Measurements from ENCODE around the gene SCUBE3. TPM values are rescaled to one million over a fixed set of nuclear protein-coding genes. Genes with fewer than 3 reads are reported as not detected.

Gene SCUBE3
- total and polyA plus RNA-seq, 2 experiments from 2014 or later: 78.2 to 78.7 TPM

- peak overlapping the region; percentile 75 for H3K27ac ChIP-seq
- no peak overlapping the region for H3K4me3 ChIP-seq
- DNase-seq (ENCODE audit: low read depth in 1 of 2, low spot score in 1 of 2): peak in 1 of 2 donors; percentile 89
- TF ChIP-seq CTCF (IDR thresholded peaks at IDR 0.05; ENCODE audit: low read depth, low read length): no peak
- H3K9me3 ChIP-seq (ENCODE audit: low read depth): no peaks in the 10 kb centered on the region
- no peaks in the 10 kb centered on the region for H3K27me3 ChIP-seq
- no peaks in the 10 kb centered on the region for H3K36me3 ChIP-seq
- peaks cover 70% of the 10 kb centered on the region for H3K4me1 ChIP-seq (ENCODE audit: low read depth)
These were observed 31.7 kb upstream of the SCUBE3 start for GRCh38 chr6:35181933-35182612.

DNA sequence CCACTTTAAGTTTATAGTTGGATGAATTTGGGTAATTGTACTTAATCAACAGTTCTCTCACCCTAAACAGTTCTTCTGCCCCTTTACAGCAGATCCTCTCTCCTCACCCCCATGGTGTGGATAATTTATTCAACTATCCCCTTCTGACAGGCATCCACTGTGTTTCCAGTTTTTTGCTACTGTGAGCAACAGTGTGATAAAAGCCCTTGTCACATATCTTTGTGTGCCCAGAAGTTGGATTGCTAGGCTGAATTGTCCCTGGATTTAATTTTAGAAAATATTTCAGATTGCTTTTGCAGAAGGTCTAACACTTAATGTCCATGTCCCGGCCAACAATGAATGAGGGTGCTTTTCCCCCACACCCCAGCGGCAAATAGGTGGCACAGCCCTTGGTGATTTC, 30.5 kb upstream of the SCUBE3 start:
- no peak overlapping the region for H3K4me3 ChIP-seq
- peaks cover 67% of the 10 kb centered on the region for H3K4me1 ChIP-seq (ENCODE audit: low read depth)
- H3K27me3 ChIP-seq: no peaks in the 10 kb centered on the region
- no peak for TF ChIP-seq CTCF (IDR thresholded peaks at IDR 0.05; ENCODE audit: low read depth, low read length)
- no peaks in the 10 kb centered on the region for H3K9me3 ChIP-seq (ENCODE audit: low read depth)
- H3K27ac ChIP-seq: peak overlapping the region; percentile 42
- DNase-seq (ENCODE audit: low read depth in 1 of 2, low spot score in 1 of 2): no peak
- H3K36me3 ChIP-seq: no peaks in the 10 kb centered on the region

GRCh38 chr6:35183935-35184334, 29.8 kb upstream of the SCUBE3 start:
- Histone ChIP-seq H3K4me1 (ENCODE audit: low read depth) (peaks cover 63% of the 10 kb centered on the region), H3K4me3 (no peak overlapping the region), H3K27me3 (no peaks in the 10 kb centered on the region), H3K9me3 (ENCODE audit: low read depth) (no peaks in the 10 kb centered on the region), H3K36me3 (no peaks in the 10 kb centered on the region), H3K27ac (no peak overlapping the region)
- TF ChIP-seq CTCF (IDR thresholded peaks at IDR 0.05; ENCODE audit: low read depth, low read length): no peak
- no peak for DNase-seq (ENCODE audit: low read depth in 1 of 2, low spot score in 1 of 2)

- H3K9me3 ChIP-seq (ENCODE audit: low read depth): no peaks in the 10 kb centered on the region
- H3K27me3 ChIP-seq: no peaks in the 10 kb centered on the region
- no peak for TF ChIP-seq CTCF (IDR thresholded peaks at IDR 0.05; ENCODE audit: low read depth, low read length)
- no peak overlapping the region for H3K4me3 ChIP-seq
- no peak for DNase-seq (ENCODE audit: low read depth in 1 of 2, low spot score in 1 of 2)
- peaks cover 57% of the 10 kb centered on the region for H3K4me1 ChIP-seq (ENCODE audit: low read depth)
- no peaks in the 10 kb centered on the region for H3K36me3 ChIP-seq
- peak overlapping the region; percentile 77 for H3K27ac ChIP-seq
These were observed 29.0 kb upstream of the SCUBE3 start for GRCh38 chr6:35184580-35185301.

DNA sequence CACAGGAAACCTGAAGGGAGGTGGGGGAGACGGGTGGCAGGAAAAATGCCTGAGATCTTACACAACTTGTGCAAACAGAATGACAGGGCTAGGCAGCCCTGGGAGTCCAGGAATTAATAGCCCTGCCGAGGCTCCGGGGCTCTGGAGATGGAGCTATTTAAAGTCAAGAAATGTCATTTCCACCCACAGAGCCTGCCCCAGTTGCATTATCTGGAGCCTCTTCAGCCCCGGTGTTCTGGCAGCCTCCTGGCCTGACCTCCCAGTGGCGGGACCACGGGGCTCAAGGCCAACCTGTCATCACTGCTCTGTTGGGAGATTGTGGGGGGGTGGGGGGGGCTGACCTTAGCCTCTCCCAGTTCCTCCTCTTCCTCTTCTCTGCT, 28.5 kb upstream of the SCUBE3 start:
- H3K36me3 ChIP-seq: no peaks in the 10 kb centered on the region
- peak overlapping the region; percentile 77 for H3K27ac ChIP-seq
- TF ChIP-seq CTCF (IDR thresholded peaks at IDR 0.05; ENCODE audit: low read depth, low read length): no peak
- no peak overlapping the region for H3K4me3 ChIP-seq
- H3K27me3 ChIP-seq: no peaks in the 10 kb centered on the region
- H3K4me1 ChIP-seq (ENCODE audit: low read depth): peaks cover 51% of the 10 kb centered on the region
- peak; percentile 66 to 75 for DNase-seq (ENCODE audit: low read depth in 1 of 2, low spot score in 1 of 2)
- no peaks in the 10 kb centered on the region for H3K9me3 ChIP-seq (ENCODE audit: low read depth)

Data from cardiac muscle cell (in vitro differentiated cells and primary cell).